NB4 (cell line): ENCODE measurements around the gene CPNE5.

Source experiments
- CTCF ChIP-seq: IDR thresholded peaks from one replicate; pipeline ENCODE4 v1.5.1; 2012; ENCODE audit warnings: low read depth, low read length
- POLR2A ChIP-seq: IDR thresholded peaks from 2 replicates; pipeline ENCODE4 v1.6.1; 2011; ENCODE audit warnings: mild to moderate bottlenecking; ENCODE audit not compliant: insufficient read length; ENCODE audit errors: extremely low read depth

GRCh38 chr6:36888115-36888643 lies 48.9 kb upstream of the CPNE5 start:
- TF ChIP-seq POLR2A (no peak), CTCF (no peak)
